WTC11 (cell line): ENCODE data around the gene SOX4.

Experiments used
- ATF1 ChIP-seq: sonication (generic); formaldehyde crosslinking; IDR thresholded peaks from 2 replicates; pipeline ENCODE4 v1.8.1; 2023; ENCODE audit warnings: mild to moderate bottlenecking, moderate library complexity, missing genetic modification reagents
- CREM ChIP-seq: sonication (generic); formaldehyde crosslinking; IDR thresholded peaks from 2 replicates; pipeline ENCODE4 v1.8.1; 2022; ENCODE audit warnings: mild to moderate bottlenecking, missing genetic modification reagents, moderate library complexity
- E2F1 ChIP-seq: sonication (generic); formaldehyde crosslinking; IDR thresholded peaks from 2 replicates; pipeline ENCODE4 v1.8.0; 2022; ENCODE audit warnings: mild to moderate bottlenecking, missing genetic modification reagents
- ESRRA ChIP-seq: sonication (generic); formaldehyde crosslinking; IDR thresholded peaks from 2 replicates; pipeline ENCODE4 v1.8.1; 2022; ENCODE audit warnings: mild to moderate bottlenecking, missing genetic modification reagents, borderline replicate concordance
- IRF2 ChIP-seq: sonication (generic); formaldehyde crosslinking; IDR thresholded peaks from 2 replicates; pipeline ENCODE4 v1.8.0; 2022; ENCODE audit warnings: low read depth, missing genetic modification reagents, borderline replicate concordance
- JUN ChIP-seq: sonication (generic); formaldehyde crosslinking; IDR thresholded peaks from 2 replicates; pipeline ENCODE4 v1.8.0; 2023; ENCODE audit warnings: mild to moderate bottlenecking, missing genetic modification reagents
- MXD4 ChIP-seq: fragments of 250-450 bp; sonication (Bioruptor Pico); IDR thresholded peaks from 2 replicates; pipeline ENCODE4 v1.8.0; 2021; ENCODE audit warnings: mild to moderate bottlenecking, moderate library complexity, borderline replicate concordance
- TEAD4 ChIP-seq: sonication (generic); formaldehyde crosslinking; IDR thresholded peaks from 2 replicates; pipeline ENCODE4 v1.8.0; 2022; ENCODE audit warnings: mild to moderate bottlenecking, missing genetic modification reagents
- ZNF232 ChIP-seq: sonication (generic); formaldehyde crosslinking; IDR thresholded peaks from 2 replicates; pipeline ENCODE4 v1.8.0; 2022; ENCODE audit warnings: mild to moderate bottlenecking, missing genetic modification reagents
- ZNF423 ChIP-seq: fragments of 250-450 bp; sonication (Bioruptor Pico); IDR thresholded peaks from 2 replicates; pipeline ENCODE4 v2.1.2; 2022; ENCODE audit warnings: mild to moderate bottlenecking, moderate library complexity
- TF ChIP-seq, protein P1 (sequence below): fragments of 200-600 bp; IDR thresholded peaks from 2 replicates; pipeline ENCODE4 v1.8.0; 2022; ENCODE audit warnings: antibody characterized with exemption
- TF ChIP-seq, protein P2 (sequence below): sonication (generic); formaldehyde crosslinking; IDR thresholded peaks from 2 replicates; pipeline ENCODE4 v1.8.1; 2023; ENCODE audit warnings: mild to moderate bottlenecking, missing genetic modification reagents, moderate library complexity
- TF ChIP-seq, protein P3 (sequence below): sonication (generic); formaldehyde crosslinking; IDR thresholded peaks from 2 replicates; pipeline ENCODE4 v1.8.1; 2023; ENCODE audit warnings: mild to moderate bottlenecking, missing genetic modification reagents

DNA sequence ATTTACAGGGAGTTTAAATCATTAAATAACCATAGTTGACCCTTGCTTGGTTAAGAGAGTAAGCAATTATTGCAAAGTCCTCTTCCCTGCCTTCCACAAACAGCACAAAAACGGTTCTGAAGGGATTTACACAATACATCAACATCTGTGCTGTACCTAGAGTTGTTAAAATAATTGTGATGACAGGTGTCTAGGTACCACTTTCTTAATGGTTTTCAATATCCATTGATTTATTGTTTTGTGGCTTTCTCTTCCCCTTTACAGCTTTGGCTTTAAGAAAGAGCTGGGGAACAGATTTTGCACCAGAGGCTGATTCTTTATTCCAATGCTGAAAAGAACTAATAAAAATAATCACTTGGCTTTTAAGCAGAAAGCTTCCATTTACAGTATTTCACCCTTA lies 598 bp upstream of the SOX4 start:
- TF ChIP-seq MXD4 (CRISPR knock-in tag) (no peak), JUN (no peak), E2F1 (CRISPR knock-in tag) (no peak), CREM (CRISPR knock-in tag) (no peak), TEAD4 (no peak), ESRRA (CRISPR knock-in tag) (no peak), IRF2 (CRISPR knock-in tag) (no peak), ZNF232 (CRISPR knock-in tag) (no peak), ATF1 (no peak), ZNF423 (CRISPR knock-in tag) (no peak)
- TF ChIP-seq, protein P1, sequence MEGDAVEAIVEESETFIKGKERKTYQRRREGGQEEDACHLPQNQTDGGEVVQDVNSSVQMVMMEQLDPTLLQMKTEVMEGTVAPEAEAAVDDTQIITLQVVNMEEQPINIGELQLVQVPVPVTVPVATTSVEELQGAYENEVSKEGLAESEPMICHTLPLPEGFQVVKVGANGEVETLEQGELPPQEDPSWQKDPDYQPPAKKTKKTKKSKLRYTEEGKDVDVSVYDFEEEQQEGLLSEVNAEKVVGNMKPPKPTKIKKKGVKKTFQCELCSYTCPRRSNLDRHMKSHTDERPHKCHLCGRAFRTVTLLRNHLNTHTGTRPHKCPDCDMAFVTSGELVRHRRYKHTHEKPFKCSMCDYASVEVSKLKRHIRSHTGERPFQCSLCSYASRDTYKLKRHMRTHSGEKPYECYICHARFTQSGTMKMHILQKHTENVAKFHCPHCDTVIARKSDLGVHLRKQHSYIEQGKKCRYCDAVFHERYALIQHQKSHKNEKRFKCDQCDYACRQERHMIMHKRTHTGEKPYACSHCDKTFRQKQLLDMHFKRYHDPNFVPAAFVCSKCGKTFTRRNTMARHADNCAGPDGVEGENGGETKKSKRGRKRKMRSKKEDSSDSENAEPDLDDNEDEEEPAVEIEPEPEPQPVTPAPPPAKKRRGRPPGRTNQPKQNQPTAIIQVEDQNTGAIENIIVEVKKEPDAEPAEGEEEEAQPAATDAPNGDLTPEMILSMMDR, result no peak
- TF ChIP-seq, protein P2, sequence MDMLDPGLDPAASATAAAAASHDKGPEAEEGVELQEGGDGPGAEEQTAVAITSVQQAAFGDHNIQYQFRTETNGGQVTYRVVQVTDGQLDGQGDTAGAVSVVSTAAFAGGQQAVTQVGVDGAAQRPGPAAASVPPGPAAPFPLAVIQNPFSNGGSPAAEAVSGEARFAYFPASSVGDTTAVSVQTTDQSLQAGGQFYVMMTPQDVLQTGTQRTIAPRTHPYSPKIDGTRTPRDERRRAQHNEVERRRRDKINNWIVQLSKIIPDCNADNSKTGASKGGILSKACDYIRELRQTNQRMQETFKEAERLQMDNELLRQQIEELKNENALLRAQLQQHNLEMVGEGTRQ (CRISPR knock-in tag), result no peak
- TF ChIP-seq, protein P3, sequence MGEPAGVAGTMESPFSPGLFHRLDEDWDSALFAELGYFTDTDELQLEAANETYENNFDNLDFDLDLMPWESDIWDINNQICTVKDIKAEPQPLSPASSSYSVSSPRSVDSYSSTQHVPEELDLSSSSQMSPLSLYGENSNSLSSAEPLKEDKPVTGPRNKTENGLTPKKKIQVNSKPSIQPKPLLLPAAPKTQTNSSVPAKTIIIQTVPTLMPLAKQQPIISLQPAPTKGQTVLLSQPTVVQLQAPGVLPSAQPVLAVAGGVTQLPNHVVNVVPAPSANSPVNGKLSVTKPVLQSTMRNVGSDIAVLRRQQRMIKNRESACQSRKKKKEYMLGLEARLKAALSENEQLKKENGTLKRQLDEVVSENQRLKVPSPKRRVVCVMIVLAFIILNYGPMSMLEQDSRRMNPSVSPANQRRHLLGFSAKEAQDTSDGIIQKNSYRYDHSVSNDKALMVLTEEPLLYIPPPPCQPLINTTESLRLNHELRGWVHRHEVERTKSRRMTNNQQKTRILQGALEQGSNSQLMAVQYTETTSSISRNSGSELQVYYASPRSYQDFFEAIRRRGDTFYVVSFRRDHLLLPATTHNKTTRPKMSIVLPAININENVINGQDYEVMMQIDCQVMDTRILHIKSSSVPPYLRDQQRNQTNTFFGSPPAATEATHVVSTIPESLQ (CRISPR knock-in tag), result no peak
